IMR-90 (cell line): Measurements from ENCODE around the gene CRYBA4. TPM values are rescaled to one million over a fixed set of nuclear protein-coding genes. Genes with fewer than 3 reads are reported as not detected.

ENCODE experiments used
- ATAC-seq: fragments of 200-7000 bp; cut with Tn5 transposase; 2 replicates; pipeline ENCODE4 v1.9.1; 2020; ENCODE audit warnings: low read depth, mild to moderate bottlenecking, moderate library complexity
- BruUV-seq: library from RNA; stranded (reverse); fragments of 400-500 nt; replicated peaks from 2 replicates; lab custom pipeline; 2021; lab: Mats Ljungman, UMichigan
- CTCF ChIA-PET: fragments of 300-600 bp; formaldehyde crosslinking; extraction: SDS; loops from one replicate; lab custom pipeline; 2021; ENCODE audit warnings: antibody characterized with exemption; lab: Yijun Ruan, JAX
- POLR2A ChIA-PET: fragments of 300-600 bp; sonication (Branson Sonifier 250); formaldehyde crosslinking; loops from one replicate; lab custom pipeline; 2022; ENCODE audit warnings: antibody characterized with exemption; ENCODE audit not compliant: unreplicated experiment; lab: Charles Lee
- DNase-seq: peaks from one replicate; pipeline ENCODE4 v3.0.0; 2013
- H2AFZ ChIP-seq: replicated peaks from 2 replicates; pipeline ENCODE3; 2013; ENCODE audit warnings: low read length, mild to moderate bottlenecking; ENCODE audit not compliant: poor library complexity
- H2AK5ac ChIP-seq: 2 replicates; pipeline ENCODE4 v1.6.1; 2013; ENCODE audit warnings: low read depth, low read length, inconsistent platforms
- H2AK9ac ChIP-seq: replicated peaks from 2 replicates; pipeline ENCODE3; 2013; ENCODE audit warnings: mild to moderate bottlenecking, low read depth, low read length, moderate library complexity; ENCODE audit not compliant: poor library complexity
- H2BK120ac ChIP-seq: 2 replicates; pipeline ENCODE4 v1.6.1; 2013; ENCODE audit warnings: low read depth, low read length, inconsistent platforms
- H2BK15ac ChIP-seq: 3 replicates; pipeline ENCODE4 v1.6.1; 2013; ENCODE audit warnings: low read depth, low read length, inconsistent platforms
- H2BK20ac ChIP-seq: 2 replicates; pipeline ENCODE4 v1.6.1; 2013; ENCODE audit warnings: low read depth, mild to moderate bottlenecking, inconsistent platforms, low read length, moderate library complexity
- H2BK5ac ChIP-seq: 2 replicates; pipeline ENCODE4 v1.6.1; 2013; ENCODE audit warnings: mild to moderate bottlenecking, low read depth, low read length, inconsistent platforms; ENCODE audit not compliant: poor library complexity, severe bottlenecking
- H3K14ac ChIP-seq: replicated peaks from 2 replicates; pipeline ENCODE4 v1.6.1; 2013; ENCODE audit warnings: low read depth, low read length, inconsistent platforms
- H3K18ac ChIP-seq: 2 replicates; pipeline ENCODE4 v1.6.1; 2013; ENCODE audit warnings: low read depth, low read length, control low read depth
- H3K23ac ChIP-seq: 2 replicates; pipeline ENCODE4 v1.6.1; 2013; ENCODE audit warnings: low read depth, low read length, inconsistent platforms
- H3K27ac ChIP-seq: 2 replicates; pipeline ENCODE4 v1.5.1; 2013; ENCODE audit warnings: mild to moderate bottlenecking, control low read depth, low read length; ENCODE audit not compliant: insufficient read depth
- H3K27me3 ChIP-seq: 2 replicates; pipeline ENCODE4 v1.6.1; 2013; ENCODE audit warnings: low read length; ENCODE audit not compliant: control insufficient read depth, insufficient read depth
- H3K36me3 ChIP-seq: 2 replicates; pipeline ENCODE4 v1.6.1; 2013; ENCODE audit warnings: low read length, mixed read lengths; ENCODE audit not compliant: control insufficient read depth, insufficient read depth
- H3K4ac ChIP-seq: 2 replicates; pipeline ENCODE4 v1.6.1; 2013; ENCODE audit warnings: low read depth, low read length, inconsistent platforms
- H3K4me1 ChIP-seq: 2 replicates; pipeline ENCODE4 v1.6.1; 2013; ENCODE audit warnings: low read length, mixed read lengths; ENCODE audit not compliant: control insufficient read depth, insufficient read depth
- H3K4me2 ChIP-seq: 2 replicates; pipeline ENCODE4 v1.6.1; 2013; ENCODE audit warnings: low read depth, mild to moderate bottlenecking, control low read depth, low read length, moderate library complexity
- H3K4me3 ChIP-seq: 2 replicates; pipeline ENCODE4 v1.5.1; 2013; ENCODE audit warnings: low read depth, mild to moderate bottlenecking, control low read depth, low read length, moderate library complexity; ENCODE audit not compliant: insufficient read depth
- H3K56ac ChIP-seq: 2 replicates; pipeline ENCODE4 v1.6.1; 2013; ENCODE audit warnings: low read length, inconsistent platforms; ENCODE audit not compliant: insufficient read depth; ENCODE audit errors: extremely low read depth
- H3K79me1 ChIP-seq, 2 experiments: 2 replicates each; pipeline ENCODE4 v1.6.1; 2013; ENCODE audit warnings: low read length in 2 of 2, inconsistent platforms in 1 of 2, low read depth in 1 of 2
- H3K9ac ChIP-seq: 2 replicates; pipeline ENCODE4 v1.6.1; 2013; ENCODE audit warnings: low read depth, low read length, control low read depth
- H3K9me1 ChIP-seq: 2 replicates; pipeline ENCODE4 v1.6.1; 2013; ENCODE audit warnings: low read length, inconsistent platforms; ENCODE audit not compliant: insufficient read depth
- H3K9me3 ChIP-seq: 2 replicates; pipeline ENCODE4 v1.6.1; 2013; ENCODE audit warnings: low read length; ENCODE audit not compliant: control insufficient read depth, insufficient read depth
- H4K20me1 ChIP-seq: 2 replicates; pipeline ENCODE4 v1.6.1; 2013; ENCODE audit warnings: low read length, inconsistent platforms; ENCODE audit not compliant: insufficient read depth
- H4K5ac ChIP-seq: 2 replicates; pipeline ENCODE4 v1.6.1; 2013; ENCODE audit warnings: mild to moderate bottlenecking, low read depth, low read length, control low read depth
- H4K8ac ChIP-seq, 2 experiments: 2 replicates each; pipeline ENCODE4 v1.6.1; 2013; ENCODE audit warnings: low read depth in 2 of 2, low read length in 2 of 2, control low read depth in 1 of 2, inconsistent platforms in 1 of 2
- H4K91ac ChIP-seq: 2 replicates; pipeline ENCODE4 v1.6.1; 2013; ENCODE audit warnings: low read depth, low read length, inconsistent platforms; ENCODE audit not compliant: insufficient read depth
- BHLHE40 ChIP-seq: fragments of 150-350 bp; IDR thresholded peaks from 2 replicates; pipeline ENCODE4 v1.6.1; 2016; ENCODE audit warnings: mild to moderate bottlenecking, low read depth, low read length
- FOS ChIP-seq: fragments of 150-350 bp; IDR thresholded peaks from 2 replicates; pipeline ENCODE4 v1.6.1; 2016; ENCODE audit warnings: low read depth, low read length
- MAZ ChIP-seq: IDR thresholded peaks from 2 replicates; pipeline ENCODE4 v1.6.1; 2012; ENCODE audit warnings: low read depth, mild to moderate bottlenecking, low read length, improper control_type of control experiment, moderate library complexity, borderline replicate concordance
- MXI1 ChIP-seq: IDR thresholded peaks from 2 replicates; pipeline ENCODE4 v1.6.1; 2012; ENCODE audit warnings: low read depth, mild to moderate bottlenecking, low read length, moderate library complexity, borderline replicate concordance
- POLR2A ChIP-seq: IDR thresholded peaks from 2 replicates; pipeline ENCODE4 v1.6.1; 2012; ENCODE audit warnings: mild to moderate bottlenecking, low read depth, low read length
- RAD21 ChIP-seq: IDR thresholded peaks from 2 replicates; pipeline ENCODE4 v1.6.1; 2012; ENCODE audit warnings: low read length, improper control_type of control experiment
- RCOR1 ChIP-seq: IDR thresholded peaks from 2 replicates; pipeline ENCODE4 v1.6.1; 2012; ENCODE audit warnings: mild to moderate bottlenecking, low read length, improper control_type of control experiment; ENCODE audit not compliant: insufficient replicate concordance
- SMC3 ChIP-seq: fragments of 150-350 bp; IDR thresholded peaks from 2 replicates; pipeline ENCODE4 v1.6.1; 2016; ENCODE audit warnings: low read depth, mild to moderate bottlenecking, antibody characterized with exemption, low read length, moderate library complexity
- WGBS, 2 experiments: methylation state at CpG; one replicate each; pipeline versions ENCODE4 v1.1.5 to v1.1.7; 2013; ENCODE audit warnings: missing lambda C conversion rate in 2 of 2; ENCODE audit not compliant: insufficient read length in 1 of 2; ENCODE audit errors: extremely low coverage in 2 of 2; 5-methylcytosine and 5-hydroxymethylcytosine counted together
- dilution Hi-C: fragments of 300-500 bp; cut with HindIII; formaldehyde crosslinking; loops from one replicate; pipeline ENCODE4 v1.14.3; 2018; ENCODE audit warnings: low sequenced_read_pairs; ENCODE audit not compliant: unreplicated experiment
- in situ Hi-C: fragments of 300-500 bp; cut with MboI; formaldehyde crosslinking; loops from 3 replicates; pipeline ENCODE4 v1.14.3; 2019; ENCODE audit warnings: low sequenced_read_pairs, inconsistent platforms, mixed read lengths
- intact Hi-C: fragments of 100-400 bp; cut with micrococcal nuclease; formaldehyde crosslinking; loops from 2 replicates; pipeline ENCODE4 v1.10.0; 2022
- polyA plus RNA-seq, 3 experiments: library from polyadenylated mRNA; depleted of rRNA; stranded (reverse); fragments of >200 nt; gene quantifications; 2 replicates each; pipeline ENCODE4 v1.2.3, GENCODE V29; 2012; ENCODE audit warnings: low replicate concordance in 1 of 3
- total RNA-seq: library from RNA; depleted of rRNA; stranded (reverse); fragments of >200 nt; gene quantifications from 2 replicates; pipeline ENCODE4 v1.2.3, GENCODE V29; 2012
- TF ChIP-seq, protein P1 (sequence below): fragments of 150-350 bp; IDR thresholded peaks from 2 replicates; pipeline ENCODE4 v1.6.1; 2017; ENCODE audit warnings: mild to moderate bottlenecking, antibody characterized with exemption, low read length, low read depth

The CRYBA4 gene
- total and polyA plus RNA-seq, 2 of the 4 experiments (the other 2 are of a cell fraction) = not detected

DNA sequence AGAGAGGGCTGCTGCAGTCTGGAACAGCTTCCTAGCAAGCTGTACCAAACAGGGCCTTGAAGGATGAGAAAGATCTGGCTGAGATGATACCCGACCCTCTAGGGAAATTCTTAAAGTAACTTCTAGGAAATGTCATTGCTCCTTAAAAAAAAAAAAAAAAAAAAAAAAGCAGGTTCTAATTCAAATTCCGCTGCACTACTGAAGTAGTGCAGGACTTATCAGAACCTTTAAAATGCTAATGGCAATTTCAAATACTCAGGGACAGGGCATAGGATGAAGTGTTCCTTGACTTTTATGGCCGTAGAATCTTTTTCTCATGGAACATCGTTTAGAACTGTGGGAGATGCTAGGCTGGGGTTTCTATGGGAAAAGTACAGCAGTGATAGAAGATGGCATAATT, 48.7 kb downstream of the CRYBA4 start:
- intact Hi-C loops = loop anchor here (10.0 kb wide), 3 partner anchors 224 to 444 kb away; no protein-coding TSS in a partner anchor
- CTCF ChIA-PET = no interaction called here

More for the DNA sequence above, 48.7 kb downstream of the CRYBA4 start:
- Histone ChIP-seq H3K4ac (no peak overlapping the region), H2AK9ac (no peak overlapping the region), H4K8ac (no peak overlapping the region), H3K18ac (no peak overlapping the region), H3K36me3 (no peaks in the 10 kb centered on the region), H4K5ac (no peak overlapping the region), H3K4me3 (no peak overlapping the region), H2BK5ac (no peak overlapping the region), H4K20me1 (0 out of 2 replicates have a peak, but pooled peaks cover 3% of the 10 kb centered on the region), H3K56ac (no peak overlapping the region), H2BK120ac (no peak overlapping the region), H3K4me2 (no peak overlapping the region), H3K79me1 (peaks cover 18 to 24% of the 10 kb centered on the region in 2 experiments), H4K91ac (no peak overlapping the region), H3K9ac (no peak overlapping the region), H3K23ac (no peak overlapping the region), H3K14ac (no peak overlapping the region), H3K27ac (no peak overlapping the region), H3K9me1 (peaks cover 19% of the 10 kb centered on the region), H2AK5ac (no peak overlapping the region), H2AFZ (no peak overlapping the region), H3K4me1 (peaks cover 15% of the 10 kb centered on the region), H3K27me3 (no peaks in the 10 kb centered on the region), H3K9me3 (no peaks in the 10 kb centered on the region), H2BK15ac (no peak overlapping the region), H2BK20ac (no peak overlapping the region)
- in situ Hi-C loops (no loop called here), dilution Hi-C loops (no loop called here)
- DNase-seq (no peak), ATAC-seq (no peak)
- TF ChIP-seq MXI1 = no peak
- TF ChIP-seq, protein P1, sequence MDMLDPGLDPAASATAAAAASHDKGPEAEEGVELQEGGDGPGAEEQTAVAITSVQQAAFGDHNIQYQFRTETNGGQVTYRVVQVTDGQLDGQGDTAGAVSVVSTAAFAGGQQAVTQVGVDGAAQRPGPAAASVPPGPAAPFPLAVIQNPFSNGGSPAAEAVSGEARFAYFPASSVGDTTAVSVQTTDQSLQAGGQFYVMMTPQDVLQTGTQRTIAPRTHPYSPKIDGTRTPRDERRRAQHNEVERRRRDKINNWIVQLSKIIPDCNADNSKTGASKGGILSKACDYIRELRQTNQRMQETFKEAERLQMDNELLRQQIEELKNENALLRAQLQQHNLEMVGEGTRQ = no peak
- no peak for TF ChIP-seq RAD21
- TF ChIP-seq FOS = no peak
- TF ChIP-seq BHLHE40 = no peak
- no peak for TF ChIP-seq MAZ
- TF ChIP-seq SMC3 = no peak
- TF ChIP-seq RCOR1 = no peak
- TF ChIP-seq POLR2A = no peak
- WGBS, 2 experiments = no CpG with 5 or more reads among the region's 4 CpGs
- POLR2A ChIA-PET = no interaction called here
- BruUV-seq = no TSS peak
